Measurements from ENCODE around the gene ARAP1. TPM values are rescaled to one million over a fixed set of nuclear protein-coding genes. Genes with fewer than 3 reads are reported as not detected.
A peak's percentile ranks its signal among the peaks of the same experiment; 100 is the strongest.

Gene ARAP1
- total RNA-seq, 1 experiment from 2014 or later = 73.6 TPM

- ATAC-seq (no peak), DNase-seq (ENCODE audit: low read depth, low spot score) (no peak)
- Histone ChIP-seq H3K27ac (ENCODE audit: low read length) (no peak overlapping the region), H3K4me1 (ENCODE audit: control insufficient read depth, insufficient read depth, low read length) (peaks cover 17% of the 10 kb centered on the region), H3K27me3 (ENCODE audit: control insufficient read depth, insufficient read depth, low read length) (no peaks in the 10 kb centered on the region), H3K36me3 (ENCODE audit: control insufficient read depth, insufficient read depth, low read length) (no peaks in the 10 kb centered on the region), H3K9me3 (ENCODE audit: control insufficient read depth, insufficient read depth, low read depth, low read length) (no peaks in the 10 kb centered on the region), H3K4me3 (ENCODE audit: low read depth in 2 of 2, low read length in 2 of 2) (no peak overlapping the region)
- ChIA-PET POLR2A (no interaction called here), CTCF (interaction anchor here (0.7 kb wide), 2 partner anchors 17 to 505 kb away, joined by 4 to 5 read pairs; no protein-coding TSS in a partner anchor)
- intact Hi-C loops (cut with micrococcal nuclease; ENCODE audit: unreplicated experiment) = no loop called here
- no TSS peak for BruUV-seq (replicated peaks)
- in situ Hi-C loops (cut with HindIII; ENCODE audit: low pct_unique_long_range_greater_than_20kb, low sequenced_read_pairs) = no loop called here
- TF ChIP-seq POLR2AphosphoS5 (IDR thresholded peaks at IDR 0.05; ENCODE audit: low read depth, low read length) (no peak), TCF7L2 (IDR thresholded peaks at IDR 0.05; ENCODE audit: low read depth, low read length) (no peak), REST (IDR thresholded peaks at IDR 0.05; ENCODE audit: insufficient read depth in 1 of 2, low read depth in 2 of 2, low read length in 1 of 2) (no peak), CTCF (IDR thresholded peaks at IDR 0.05) (no peak), SIN3A (IDR thresholded peaks at IDR 0.05; ENCODE audit: borderline replicate concordance, insufficient read depth, low read depth, low read length) (no peak)
Measured at GRCh38 chr11:72744474-72744873, 7.7 kb downstream of the ARAP1 start.

GRCh38 chr11:72743321-72744221 is 8.6 kb downstream of the ARAP1 start:
- no TSS peak for BruUV-seq (replicated peaks)

More at GRCh38 chr11:72743321-72744221, 8.6 kb downstream of the ARAP1 start:
- Histone ChIP-seq H3K36me3 (ENCODE audit: control insufficient read depth, insufficient read depth, low read length) (no peaks in the 10 kb centered on the region), H3K27ac (ENCODE audit: low read length) (no peak overlapping the region), H3K9me3 (ENCODE audit: control insufficient read depth, insufficient read depth, low read depth, low read length) (no peaks in the 10 kb centered on the region), H3K4me1 (ENCODE audit: control insufficient read depth, insufficient read depth, low read length) (peaks cover 17% of the 10 kb centered on the region), H3K4me3 (ENCODE audit: low read depth in 2 of 2, low read length in 2 of 2) (no peak overlapping the region), H3K27me3 (ENCODE audit: control insufficient read depth, insufficient read depth, low read length) (no peaks in the 10 kb centered on the region)
- intact Hi-C loops (cut with micrococcal nuclease; ENCODE audit: unreplicated experiment) = no loop called here
- in situ Hi-C loops (cut with HindIII; ENCODE audit: low pct_unique_long_range_greater_than_20kb, low sequenced_read_pairs) = no loop called here
- ChIA-PET POLR2A (no interaction called here), CTCF (interaction anchor here (0.6 kb wide), 1 partner anchor 564 kb away, joined by 9 read pairs; no protein-coding TSS in a partner anchor)
- ATAC-seq = 0 out of 2 replicates have a peak, but pooled peaks have one; percentile 8
- TF ChIP-seq REST (IDR thresholded peaks at IDR 0.05; ENCODE audit: insufficient read depth in 1 of 2, low read depth in 2 of 2, low read length in 1 of 2) (no peak), CTCF (IDR thresholded peaks at IDR 0.05) (no peak), SIN3A (IDR thresholded peaks at IDR 0.05; ENCODE audit: borderline replicate concordance, insufficient read depth, low read depth, low read length) (no peak)
- DNase-seq (ENCODE audit: low read depth, low spot score) = no peak

All from Panc1 (cell line).